Testis (tissue), 3 donors: Measurements from ENCODE around the gene BARHL2. TPM values are rescaled to one million over a fixed set of nuclear protein-coding genes. Genes with fewer than 3 reads are reported as not detected.

ENCODE experiments used
- DNase-seq: peaks from one replicate; pipeline ENCODE4 v3.0.0-alpha.2; 2019
- H3K27ac ChIP-seq, 2 donors: fragments of 200-600 bp; sonication (generic); one replicate each; pipeline ENCODE4 v1.5.1; 2019
- H3K27me3 ChIP-seq: fragments of 200-600 bp; sonication (generic); one replicate; pipeline ENCODE4 v1.5.1; 2019
- H3K36me3 ChIP-seq: fragments of 200-600 bp; sonication (generic); one replicate; pipeline ENCODE4 v1.5.1; 2017; ENCODE audit warnings: low read depth; ENCODE audit errors: missing control alignments
- H3K4me1 ChIP-seq: fragments of 200-600 bp; sonication (generic); one replicate; pipeline ENCODE4 v1.5.1; 2019
- H3K4me3 ChIP-seq, 2 donors: fragments of 200-600 bp; sonication (generic); one replicate each; pipeline ENCODE4 v1.5.1; 2017 to 2019
- H3K9me3 ChIP-seq: fragments of 200-600 bp; sonication (generic); one replicate; pipeline ENCODE4 v1.5.1; 2017
- POLR2A ChIP-seq: fragments of 450-650 bp; IDR thresholded peaks from one replicate; pipeline ENCODE4 v1.6.1; 2017; ENCODE audit warnings: antibody characterized with exemption, mild to moderate bottlenecking, moderate library complexity
- WGBS, 2 donors: methylation state at CpG; one replicate each; pipeline ENCODE4 v1.1.5; 2018; 5-methylcytosine and 5-hydroxymethylcytosine counted together
- intact Hi-C: fragments of 100-400 bp; cut with DNase I; formaldehyde crosslinking; loops from one replicate; pipeline ENCODE4 v1.15.1; 2023; ENCODE audit warnings: low total_unique reads
- polyA plus RNA-seq: library from polyadenylated mRNA; stranded (reverse); fragments of 350-450 nt; fragmentation: Illumina TruSeq; extraction: RNeasy Lipid Tissue Mini Kit (QIAGEN cat#74804); gene quantifications from one replicate; pipeline ENCODE4 v1.2.3, GENCODE V29; 2014; ENCODE audit warnings: low read depth, low replicate concordance; ENCODE audit not compliant: insufficient read depth
- total RNA-seq, 2 donors: library from RNA; depleted of rRNA; stranded (reverse); fragments of >200 nt; gene quantifications; one replicate each; pipeline ENCODE4 v1.2.3, GENCODE V29; 2016
- TF ChIP-seq, protein P1 (sequence below), 3 experiments: fragments of 450-650 bp in 2 of 3; fragments of 200-600 bp in 1 of 3; sonication (generic) in 1 of 3; IDR thresholded peaks; one replicate each; pipeline ENCODE4 v1.5.1; 2016 to 2019; ENCODE audit warnings: antibody characterized with exemption in 3 of 3, mild to moderate bottlenecking in 2 of 3, moderate library complexity in 1 of 3

The BARHL2 gene
- total and polyA plus RNA-seq, 3 donors from 2014 or later = 3.5 to 6.3 (median 5.6) TPM

DNA sequence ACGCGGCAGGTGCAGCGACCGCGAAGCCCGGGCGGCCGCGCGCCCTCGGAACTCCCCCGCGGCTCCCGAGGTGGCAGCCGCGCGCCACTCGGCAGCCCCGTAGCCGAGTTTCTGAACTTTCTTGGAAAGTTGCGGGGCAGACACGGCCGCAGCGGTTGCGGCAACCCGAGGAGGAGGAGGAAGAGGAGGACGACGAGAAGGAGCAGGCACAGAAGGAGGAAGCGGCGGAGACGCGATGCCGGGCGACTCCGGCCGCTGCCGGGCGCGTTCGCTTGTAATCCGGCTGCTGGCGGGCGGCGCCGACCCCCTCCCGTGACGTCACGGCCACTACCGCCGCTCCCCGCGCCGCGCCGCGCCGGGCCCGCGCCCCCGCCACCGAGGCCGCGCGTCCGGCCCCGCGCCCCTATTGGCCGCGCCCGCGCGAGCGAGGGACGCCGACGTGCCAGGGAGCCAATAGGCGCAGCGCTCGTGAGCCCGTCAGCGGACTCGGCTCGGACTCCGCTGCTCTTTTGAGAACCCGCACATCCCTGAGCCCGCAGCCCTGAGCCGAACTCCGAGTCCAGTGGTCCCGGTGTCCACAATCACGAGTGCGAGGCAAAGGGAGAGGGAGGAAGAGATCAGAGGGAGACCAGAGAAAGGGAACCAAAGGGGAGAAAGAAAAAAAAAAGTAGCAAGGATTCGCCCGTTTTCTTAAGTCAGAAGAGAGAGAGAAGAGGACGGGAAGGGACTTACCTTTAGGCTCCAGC lies 736 bp upstream of the BARHL2 start:
- Histone ChIP-seq H3K4me1 (no peaks in the 10 kb centered on the region), H3K4me3 (peak overlapping the region; percentile 40 to 47), H3K36me3 (no peaks in the 10 kb centered on the region), H3K27ac (peak overlapping the region in 1 of 2 donors; percentile 36), H3K9me3 (no peaks in the 10 kb centered on the region), H3K27me3 (peaks cover 3% of the 10 kb centered on the region)
- 1% methylated on average over 15 to 59 of the region's 94 CpGs for WGBS, 2 donors
- peak; percentile 71 for DNase-seq
- intact Hi-C loops = no loop called here
- TF ChIP-seq POLR2A = no peak
- TF ChIP-seq, protein P1, sequence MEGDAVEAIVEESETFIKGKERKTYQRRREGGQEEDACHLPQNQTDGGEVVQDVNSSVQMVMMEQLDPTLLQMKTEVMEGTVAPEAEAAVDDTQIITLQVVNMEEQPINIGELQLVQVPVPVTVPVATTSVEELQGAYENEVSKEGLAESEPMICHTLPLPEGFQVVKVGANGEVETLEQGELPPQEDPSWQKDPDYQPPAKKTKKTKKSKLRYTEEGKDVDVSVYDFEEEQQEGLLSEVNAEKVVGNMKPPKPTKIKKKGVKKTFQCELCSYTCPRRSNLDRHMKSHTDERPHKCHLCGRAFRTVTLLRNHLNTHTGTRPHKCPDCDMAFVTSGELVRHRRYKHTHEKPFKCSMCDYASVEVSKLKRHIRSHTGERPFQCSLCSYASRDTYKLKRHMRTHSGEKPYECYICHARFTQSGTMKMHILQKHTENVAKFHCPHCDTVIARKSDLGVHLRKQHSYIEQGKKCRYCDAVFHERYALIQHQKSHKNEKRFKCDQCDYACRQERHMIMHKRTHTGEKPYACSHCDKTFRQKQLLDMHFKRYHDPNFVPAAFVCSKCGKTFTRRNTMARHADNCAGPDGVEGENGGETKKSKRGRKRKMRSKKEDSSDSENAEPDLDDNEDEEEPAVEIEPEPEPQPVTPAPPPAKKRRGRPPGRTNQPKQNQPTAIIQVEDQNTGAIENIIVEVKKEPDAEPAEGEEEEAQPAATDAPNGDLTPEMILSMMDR (IDR thresholded peaks at IDR 0.05) = no peak

DNA sequence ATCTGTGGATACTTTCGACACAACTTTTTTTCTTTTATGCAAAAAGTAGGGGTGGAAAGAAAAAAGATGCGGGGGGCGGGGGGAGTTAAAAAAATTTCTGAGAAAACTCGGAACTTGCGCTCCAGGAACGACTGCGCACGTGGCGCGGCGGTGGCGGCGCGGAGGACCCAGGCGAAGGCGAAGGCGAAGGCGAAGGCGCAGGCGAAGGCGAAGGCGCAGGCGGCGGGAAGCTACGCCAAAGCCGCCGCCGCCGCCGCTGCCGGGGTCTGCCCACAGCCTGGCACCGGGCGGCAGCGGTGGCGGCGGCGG lies 208 bp upstream of the BARHL2 start:
- H3K27me3 ChIP-seq = peaks cover 3% of the 10 kb centered on the region
- no peak for DNase-seq
- H3K27ac ChIP-seq = peak overlapping the region in 1 of 2 donors; percentile 36
- WGBS, 2 donors = 5 to 8% methylated on average over 12 to 37 of the region's 37 CpGs
- H3K4me3 ChIP-seq = peak overlapping the region; percentile 30 to 47
- H3K9me3 ChIP-seq = no peaks in the 10 kb centered on the region
- H3K4me1 ChIP-seq = no peaks in the 10 kb centered on the region
- no peaks in the 10 kb centered on the region for H3K36me3 ChIP-seq
- intact Hi-C loops = no loop called here
- no peak for TF ChIP-seq POLR2A
- TF ChIP-seq, protein P1 (IDR thresholded peaks at IDR 0.05) = no peak

DNA sequence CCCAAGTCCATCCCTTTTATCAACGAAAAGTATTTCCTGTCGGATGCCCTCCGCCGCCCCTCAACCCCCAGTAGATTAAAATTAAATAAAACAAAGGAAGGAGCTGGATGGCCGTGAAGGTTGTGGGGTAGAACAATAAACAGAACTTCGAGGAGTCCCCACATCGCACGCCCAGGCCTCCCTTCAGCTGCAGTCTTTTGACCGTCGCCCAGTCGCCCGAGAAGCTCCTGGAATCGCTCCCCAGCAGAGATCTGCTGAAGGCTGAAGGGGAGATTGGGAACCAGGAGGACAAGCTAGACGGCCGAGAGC lies 905 bp downstream of the BARHL2 start:
- H3K9me3 ChIP-seq = no peaks in the 10 kb centered on the region
- no peak overlapping the region for H3K27ac ChIP-seq
- TF ChIP-seq, protein P1 (IDR thresholded peaks at IDR 0.05) = no peak
- no peak for TF ChIP-seq POLR2A
- 4 to 6% methylated on average over 15 of the region's 15 CpGs for WGBS, 2 donors
- H3K4me3 ChIP-seq = peak overlapping the region; percentile 30 to 47
- DNase-seq = no peak
- intact Hi-C loops = no loop called here
- peaks cover 3% of the 10 kb centered on the region for H3K27me3 ChIP-seq
- H3K36me3 ChIP-seq = no peaks in the 10 kb centered on the region
- no peaks in the 10 kb centered on the region for H3K4me1 ChIP-seq

DNA sequence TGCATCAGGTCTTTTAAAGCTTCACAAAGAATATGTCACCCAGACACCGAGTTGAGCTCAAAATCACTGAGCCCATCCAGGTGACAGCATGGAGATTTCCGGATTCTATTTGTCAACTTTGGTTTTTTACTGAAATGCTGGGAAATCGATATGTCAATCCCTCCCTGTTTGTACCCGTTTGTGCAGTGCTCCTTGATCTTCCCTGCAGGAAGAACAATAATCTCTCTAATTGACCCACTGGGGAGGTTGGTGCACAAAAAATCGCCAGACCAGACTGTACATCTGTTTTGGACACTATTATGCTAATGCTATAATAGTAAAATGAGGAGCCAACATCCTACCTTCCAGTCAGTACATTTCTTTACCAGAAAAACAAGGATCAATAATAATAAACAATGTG lies 1.8 kb downstream of the BARHL2 start:
- 16 to 21% methylated on average over 5 of the region's 5 CpGs for WGBS, 2 donors
- no peak overlapping the region for H3K4me3 ChIP-seq
- H3K9me3 ChIP-seq = no peaks in the 10 kb centered on the region
- H3K27me3 ChIP-seq = peaks cover 3% of the 10 kb centered on the region
- H3K27ac ChIP-seq = no peak overlapping the region
- no peak for TF ChIP-seq POLR2A
- intact Hi-C loops = no loop called here
- H3K36me3 ChIP-seq = no peaks in the 10 kb centered on the region
- no peak for DNase-seq
- H3K4me1 ChIP-seq = peaks cover 6% of the 10 kb centered on the region

DNA sequence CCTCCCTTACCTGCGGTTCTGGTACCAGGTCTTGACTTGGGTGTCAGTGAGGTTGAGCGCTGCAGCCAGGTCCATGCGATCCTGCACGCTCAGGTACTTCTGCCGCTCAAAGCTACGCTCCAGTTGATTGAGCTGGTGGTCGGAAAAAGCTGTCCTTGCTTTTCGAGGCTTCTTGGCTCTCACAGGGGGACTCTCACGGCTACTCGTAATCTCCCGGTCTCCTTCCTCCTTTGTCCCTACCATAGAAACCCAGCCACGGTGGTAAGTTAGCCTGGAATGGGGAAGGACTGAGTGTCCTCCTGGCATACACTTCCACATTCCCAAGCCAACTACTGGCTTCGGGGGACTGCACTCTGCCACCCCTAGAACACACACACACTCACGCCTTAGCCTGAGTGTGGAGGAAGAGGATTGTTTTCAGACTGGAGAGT lies 2.6 kb downstream of the BARHL2 start:
- no peak for DNase-seq
- H3K4me3 ChIP-seq = no peak overlapping the region
- H3K27ac ChIP-seq = no peak overlapping the region
- 29 to 39% methylated on average over 14 of the region's 14 CpGs for WGBS, 2 donors
- H3K36me3 ChIP-seq = no peaks in the 10 kb centered on the region
- no peaks in the 10 kb centered on the region for H3K9me3 ChIP-seq
- TF ChIP-seq, protein P1 (IDR thresholded peaks at IDR 0.05) = no peak
- TF ChIP-seq POLR2A = no peak
- H3K4me1 ChIP-seq = peaks cover 6% of the 10 kb centered on the region
- peaks cover 1% of the 10 kb centered on the region for H3K27me3 ChIP-seq
- intact Hi-C loops = no loop called here
